HCEC 1CT (cell line): ENCODE data around the gene PFKP.
"Not testable (repeated sequence)": the region's sequence is repeated elsewhere in the genome, so short reads cannot be mapped to it uniquely, and the experiment has no call there.

Experiments used
- DNase-seq: peaks from one replicate; pipeline ENCODE4 v3.0.0-alpha.2; 2017

Gene PFKP

DNA sequence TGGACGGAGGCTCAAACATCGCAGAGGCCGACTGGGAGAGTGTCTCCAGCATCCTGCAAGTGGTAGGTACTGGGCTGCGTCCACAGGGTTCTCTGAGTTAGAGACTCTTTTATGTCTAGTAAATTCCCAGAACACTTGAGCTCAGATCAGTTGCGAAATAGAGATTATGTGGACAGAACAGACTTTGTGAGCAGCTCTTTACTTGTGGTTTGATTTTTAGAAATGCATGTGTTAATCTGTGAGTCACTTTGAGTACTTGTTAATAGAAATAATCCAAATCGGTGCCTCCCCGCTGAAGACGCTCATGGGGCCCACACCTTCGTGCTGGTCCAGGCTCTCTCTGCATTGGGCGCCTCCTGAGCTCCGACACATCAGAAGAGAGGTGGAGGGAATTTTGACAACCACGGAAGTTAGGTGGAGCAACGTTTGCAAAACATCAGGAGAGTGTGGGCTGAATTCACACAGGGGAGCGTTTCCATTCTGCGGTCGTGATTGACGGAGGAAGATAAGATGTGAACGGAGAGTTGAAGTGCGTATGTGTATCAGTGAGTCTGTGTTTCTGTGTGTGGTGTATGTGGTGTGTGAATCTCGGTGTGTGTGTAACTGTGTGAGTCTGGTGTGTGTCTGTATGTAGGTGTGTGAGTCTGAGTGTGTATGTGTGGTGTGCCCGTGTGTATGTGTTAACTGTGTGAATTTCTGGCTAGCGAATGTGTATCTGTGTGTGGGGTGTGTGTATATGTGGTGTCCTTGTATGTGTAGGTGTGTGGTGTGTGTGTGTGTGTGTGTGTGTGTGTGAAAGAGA, 32.1 kb downstream of the PFKP start:
- DNase-seq: peak; percentile 88

DNA sequence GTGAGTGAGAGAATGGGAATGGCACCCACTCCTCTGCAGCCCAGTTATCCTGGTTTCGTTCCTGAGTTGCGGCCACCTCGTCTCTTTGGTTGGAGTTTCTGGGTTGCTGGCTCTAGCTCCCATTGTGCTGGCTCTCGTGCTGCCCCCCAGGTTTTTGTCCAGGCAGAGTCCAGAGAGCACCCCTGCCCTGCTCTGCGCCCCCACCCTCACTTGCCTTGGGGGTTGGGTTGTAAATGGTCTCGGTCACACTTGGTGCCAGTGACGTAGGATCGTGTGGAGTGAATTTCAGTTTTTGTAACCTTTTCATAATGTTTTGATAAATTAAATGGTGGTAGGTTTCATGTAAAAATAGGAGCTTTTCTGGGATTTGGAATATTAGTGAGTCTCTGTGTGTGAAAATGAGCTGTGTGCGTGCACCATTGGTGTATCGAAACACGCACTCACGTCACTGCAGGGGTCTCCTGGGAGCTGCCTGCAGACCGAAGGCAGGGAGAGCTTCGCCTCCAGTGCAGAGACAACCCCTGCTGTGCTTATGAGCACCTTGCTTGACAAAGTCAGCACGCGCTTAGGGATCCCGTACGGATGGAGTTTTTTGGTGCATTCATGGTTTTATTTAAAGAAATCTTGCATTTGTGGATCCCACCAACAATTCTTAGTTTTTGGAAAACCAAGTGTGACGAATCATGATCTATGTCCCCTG, 32.9 kb downstream of the PFKP start:
- no peak for DNase-seq

DNA sequence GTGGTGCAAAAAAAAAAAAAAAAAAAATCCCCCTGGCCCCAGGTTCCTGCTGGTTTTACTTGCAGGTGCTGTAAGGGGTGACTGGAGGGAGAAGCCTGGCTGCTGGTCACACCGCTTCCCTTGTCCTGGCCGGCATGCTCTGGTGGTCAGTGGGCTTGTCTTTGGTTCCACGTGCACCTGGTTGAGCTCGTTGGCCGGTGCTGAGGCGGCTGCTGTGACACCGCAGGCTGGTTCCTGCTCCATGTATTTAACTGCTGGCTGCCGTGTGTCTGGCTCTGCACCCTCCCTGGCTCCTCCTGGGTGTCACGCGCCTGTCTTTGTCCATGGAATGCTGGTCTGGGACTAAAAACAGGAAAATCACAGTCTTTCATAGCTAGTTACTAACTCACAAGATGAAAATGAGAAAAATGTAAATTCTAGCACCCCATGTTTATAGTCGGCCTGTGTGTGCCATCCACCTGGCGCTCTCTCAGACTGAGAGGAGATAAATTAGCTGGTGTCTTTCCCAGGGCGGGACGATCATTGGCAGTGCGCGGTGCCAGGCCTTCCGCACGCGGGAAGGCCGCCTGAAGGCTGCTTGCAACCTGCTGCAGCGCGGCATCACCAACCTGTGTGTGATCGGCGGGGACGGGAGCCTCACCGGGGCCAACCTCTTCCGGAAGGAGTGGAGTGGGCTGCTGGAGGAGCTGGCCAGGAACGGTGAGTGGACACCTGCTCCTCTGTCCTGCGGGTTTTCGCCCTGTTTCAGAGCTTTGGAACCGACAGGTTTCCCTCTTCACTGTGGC, 33.7 kb downstream of the PFKP start:
- DNase-seq: no peak

DNA sequence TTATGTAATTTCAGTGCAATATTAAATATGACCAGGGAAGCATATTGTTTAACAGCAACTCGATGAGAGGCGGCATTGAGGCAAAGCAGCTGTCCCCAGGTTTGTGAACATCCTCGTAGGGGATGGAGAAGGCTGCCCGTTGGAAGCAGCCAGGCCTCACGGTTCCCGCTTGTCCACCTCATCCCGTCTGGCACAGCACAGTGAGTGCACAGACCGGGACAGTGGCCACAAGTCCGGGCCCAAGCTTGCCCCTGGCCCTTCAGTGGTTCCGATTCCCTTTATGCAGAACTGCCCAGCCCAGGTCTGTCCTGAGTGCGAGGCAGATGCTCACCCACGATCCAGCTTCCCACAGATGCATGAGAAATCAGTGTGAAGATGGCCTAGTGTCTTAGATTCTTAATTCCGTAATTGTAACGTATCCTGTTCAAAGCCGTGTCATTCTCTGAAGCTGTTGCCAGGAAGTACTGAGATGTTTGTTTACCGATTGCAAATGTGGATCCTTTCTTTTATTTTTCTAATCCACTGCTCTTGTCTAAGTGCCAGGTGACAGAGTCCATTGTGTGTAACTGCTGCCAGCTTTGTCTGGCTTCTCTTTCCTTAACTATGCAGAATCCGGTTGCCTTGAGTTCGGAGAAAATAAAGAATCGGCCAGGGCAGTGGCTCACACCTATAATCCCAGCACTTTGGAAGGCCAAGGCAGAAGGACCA, 35.5 kb downstream of the PFKP start:
- DNase-seq: no peak

DNA sequence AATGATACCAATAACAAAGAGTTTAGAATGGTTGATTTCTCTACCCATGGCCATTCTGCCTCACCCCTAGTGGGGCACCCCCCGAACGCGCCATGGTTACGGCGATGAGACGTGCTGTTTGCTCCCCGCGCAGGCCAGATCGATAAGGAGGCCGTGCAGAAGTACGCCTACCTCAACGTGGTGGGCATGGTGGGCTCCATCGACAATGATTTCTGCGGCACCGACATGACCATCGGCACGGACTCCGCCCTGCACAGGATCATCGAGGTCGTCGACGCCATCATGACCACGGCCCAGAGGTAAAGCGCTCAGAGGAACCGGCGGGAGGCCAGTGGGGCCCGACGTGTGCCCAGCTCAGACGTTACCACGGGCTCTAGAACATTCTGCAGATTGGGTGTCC, 36.3 kb downstream of the PFKP start:
- DNase-seq: no peak

DNA sequence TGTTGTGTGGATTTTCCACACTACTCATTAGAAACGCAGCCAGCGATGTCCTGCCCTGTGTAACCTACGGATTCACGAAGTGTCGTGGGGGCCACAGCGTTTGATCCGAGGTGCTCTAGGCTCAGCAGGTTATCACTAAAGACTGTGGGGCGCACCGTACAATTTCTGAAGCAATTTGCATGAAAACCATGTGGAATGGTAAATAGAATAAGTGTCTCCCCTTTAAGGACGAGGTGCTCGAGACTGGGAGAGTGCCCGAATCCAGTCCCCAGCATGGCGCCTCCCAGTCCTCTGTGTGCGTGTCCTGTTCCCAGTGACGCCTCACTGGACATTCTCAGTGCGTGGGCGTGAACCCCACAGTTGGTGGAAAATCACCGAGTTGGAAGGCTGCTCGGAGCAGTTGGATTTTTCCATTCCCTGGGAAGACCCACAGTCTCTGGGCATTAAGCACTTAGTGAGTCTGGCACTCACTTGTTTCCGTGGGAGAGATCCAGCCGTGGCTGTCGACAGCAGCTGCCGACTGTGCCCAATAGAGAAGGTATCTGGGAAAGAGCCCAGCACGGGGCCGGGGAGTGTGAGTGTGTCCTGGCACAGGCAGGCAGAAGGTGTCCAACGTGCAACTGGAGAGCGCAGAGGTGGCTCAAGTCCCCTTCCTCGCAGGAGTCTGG, 37.0 kb downstream of the PFKP start:
- no peak for DNase-seq

DNA sequence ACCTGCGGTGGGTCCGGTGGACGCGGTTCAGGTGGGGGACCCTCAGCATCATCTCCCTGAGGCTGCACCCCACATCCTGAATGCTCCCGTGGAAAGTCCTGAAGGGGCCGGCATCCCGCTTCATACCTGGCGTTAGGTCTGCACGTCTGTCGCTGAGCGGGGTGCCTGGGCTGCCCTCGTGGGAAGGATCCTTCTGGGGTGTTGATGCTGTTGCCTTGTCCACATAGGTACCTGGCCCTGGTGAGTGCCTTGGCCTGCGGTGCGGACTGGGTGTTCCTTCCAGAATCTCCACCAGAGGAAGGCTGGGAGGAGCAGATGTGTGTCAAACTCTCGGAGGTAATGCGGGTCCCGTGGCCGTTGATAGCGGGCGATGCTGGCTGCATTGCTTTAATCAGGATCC, 37.8 kb downstream of the PFKP start:
- no peak for DNase-seq

DNA sequence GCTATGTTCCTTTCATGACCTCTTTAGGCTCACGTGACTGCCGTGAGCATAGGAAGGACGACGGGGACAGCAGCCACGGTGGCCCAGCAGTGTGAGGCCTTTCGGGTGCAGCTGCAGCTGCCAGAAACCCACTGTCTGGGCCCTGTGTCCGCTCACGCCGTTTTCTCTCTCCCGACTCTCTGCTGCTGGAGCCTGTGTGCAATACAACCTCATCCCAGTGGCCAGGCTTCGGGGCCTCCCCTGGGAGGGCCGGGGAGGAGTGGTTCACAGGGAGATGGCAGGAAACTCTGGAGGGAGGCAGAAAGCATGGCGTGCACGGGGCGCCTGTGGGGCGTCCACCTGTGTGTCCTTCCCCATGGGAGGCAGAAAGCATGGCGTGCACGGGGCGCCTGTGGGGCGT, 38.6 kb downstream of the PFKP start:
- DNase-seq: no peak

DNA sequence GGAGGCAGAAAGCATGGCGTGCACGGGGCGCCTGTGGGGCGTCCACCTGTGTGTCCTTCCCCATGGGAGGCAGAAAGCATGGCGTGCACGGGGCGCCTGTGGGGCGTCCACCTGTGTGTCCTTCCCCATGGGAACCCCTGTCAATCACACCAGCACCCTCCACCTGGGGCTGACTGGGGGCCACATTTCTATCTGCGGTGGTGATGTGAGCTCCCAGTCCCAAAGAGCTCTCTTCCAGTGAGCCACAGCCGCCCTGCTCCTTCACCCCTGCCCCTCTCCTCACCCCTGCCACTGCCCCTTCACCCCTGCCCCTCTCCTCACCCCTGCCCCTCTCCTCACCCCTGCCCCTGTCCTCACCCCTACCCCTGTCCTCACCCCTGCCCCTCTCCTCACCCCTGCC, 39.0 kb downstream of the PFKP start:
- DNase-seq: not testable (repeated sequence)

DNA sequence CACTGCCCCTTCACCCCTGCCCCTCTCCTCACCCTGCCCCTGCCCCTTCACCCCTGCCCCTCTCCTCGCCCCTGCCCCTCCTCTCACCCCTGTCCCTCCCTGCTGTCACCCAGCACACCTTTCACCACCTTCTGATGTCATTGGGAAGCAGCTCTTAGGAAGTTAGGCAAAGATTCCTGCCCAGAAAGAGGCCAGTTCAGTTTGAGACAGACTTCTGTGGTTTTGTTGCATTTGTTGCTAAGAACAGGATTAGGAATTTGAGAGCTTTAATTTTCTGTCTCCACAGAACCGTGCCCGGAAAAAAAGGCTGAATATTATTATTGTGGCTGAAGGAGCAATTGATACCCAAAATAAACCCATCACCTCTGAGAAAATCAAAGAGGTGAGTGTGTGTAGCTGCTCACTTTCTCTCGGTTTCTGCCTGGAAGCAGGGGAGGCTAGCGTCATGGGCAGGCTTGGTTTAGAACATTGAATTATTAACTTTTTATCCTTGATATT, 39.6 kb downstream of the PFKP start:
- DNase-seq: no peak

DNA sequence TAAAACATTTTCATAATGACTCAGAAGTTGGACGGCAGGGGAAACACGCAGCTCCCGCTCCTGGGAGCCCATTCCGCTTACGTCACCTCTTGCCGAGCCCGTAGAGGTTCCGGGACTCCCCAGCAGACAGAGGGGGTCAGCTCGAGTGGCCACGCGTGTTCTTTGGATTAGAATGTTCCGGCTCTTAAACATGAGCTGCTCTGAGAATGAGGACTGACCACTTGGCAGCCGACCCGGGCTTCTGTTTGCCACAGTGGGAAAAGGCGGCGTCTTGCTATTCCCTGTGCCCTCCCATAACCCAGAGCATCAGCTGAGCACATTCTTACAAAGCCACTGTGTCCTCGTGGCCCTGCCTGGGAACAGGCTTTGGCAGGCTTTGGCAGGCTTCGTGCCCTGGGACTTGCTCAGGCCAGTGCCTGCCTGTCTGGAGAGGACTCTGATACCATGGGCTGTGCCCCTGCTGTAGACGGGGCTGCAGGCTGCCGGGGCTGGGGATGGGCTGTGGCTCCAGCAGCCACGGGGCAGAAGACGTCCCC, 40.1 kb downstream of the PFKP start:
- peak; percentile 98 for DNase-seq

DNA sequence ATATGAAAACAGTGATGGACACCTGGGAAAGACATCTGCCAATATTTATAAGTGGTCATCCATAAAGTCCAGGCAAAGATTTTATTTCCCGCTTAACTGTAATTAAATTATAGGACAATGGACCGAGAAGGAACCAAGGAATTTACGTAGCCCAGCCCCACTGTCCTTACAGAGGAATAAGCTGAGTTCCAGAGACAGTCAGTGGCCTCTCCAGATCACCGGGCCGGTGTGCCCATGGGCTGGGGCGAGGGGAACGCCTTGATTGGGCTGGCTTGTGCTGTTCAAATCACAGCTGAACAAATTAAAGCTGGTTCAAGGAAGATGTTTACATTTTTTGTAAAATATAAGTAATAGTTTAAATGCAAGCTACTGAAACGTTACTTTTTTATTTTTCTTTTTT, 40.7 kb downstream of the PFKP start:
- DNase-seq: no peak

DNA sequence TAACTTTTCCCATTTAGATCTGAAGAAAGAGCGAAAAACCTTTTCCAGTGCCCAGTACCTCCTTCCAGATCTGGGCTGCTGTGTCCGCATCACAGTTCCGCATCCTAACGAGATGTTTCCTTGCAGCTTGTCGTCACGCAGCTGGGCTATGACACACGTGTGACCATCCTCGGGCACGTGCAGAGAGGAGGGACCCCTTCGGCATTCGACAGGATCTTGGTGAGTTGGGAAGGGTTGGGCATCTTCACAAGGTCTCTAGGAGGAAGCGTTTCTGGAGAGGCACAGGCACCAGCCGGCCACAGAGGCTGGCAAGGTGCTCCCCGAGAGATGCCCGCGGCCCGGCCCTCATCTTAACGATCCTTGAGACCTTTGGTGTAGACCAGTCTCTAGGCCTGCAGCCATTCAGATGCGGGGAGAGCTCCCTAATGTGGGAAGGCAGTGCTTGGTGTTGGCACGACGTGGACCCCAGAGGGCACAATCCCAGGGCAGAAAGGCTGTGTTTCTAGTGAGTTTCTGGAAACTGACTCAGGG, 41.3 kb downstream of the PFKP start:
- no peak for DNase-seq

DNA sequence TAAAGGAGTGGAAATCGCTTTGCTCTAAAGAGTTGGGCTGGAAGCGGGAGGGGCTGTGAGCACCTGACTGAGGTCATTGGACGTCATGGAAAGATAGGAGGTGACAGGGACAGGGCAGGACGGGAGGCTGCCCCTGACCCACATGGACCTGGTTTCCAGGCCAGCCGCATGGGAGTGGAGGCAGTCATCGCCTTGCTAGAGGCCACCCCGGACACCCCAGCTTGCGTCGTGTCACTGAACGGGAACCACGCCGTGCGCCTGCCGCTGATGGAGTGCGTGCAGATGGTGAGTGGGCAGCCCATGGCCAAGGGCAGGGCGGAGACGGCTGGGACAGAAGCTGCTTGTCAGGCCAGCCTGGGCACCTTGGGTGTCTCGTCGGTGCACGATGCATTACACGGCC, 41.8 kb downstream of the PFKP start:
- DNase-seq: no peak

DNA sequence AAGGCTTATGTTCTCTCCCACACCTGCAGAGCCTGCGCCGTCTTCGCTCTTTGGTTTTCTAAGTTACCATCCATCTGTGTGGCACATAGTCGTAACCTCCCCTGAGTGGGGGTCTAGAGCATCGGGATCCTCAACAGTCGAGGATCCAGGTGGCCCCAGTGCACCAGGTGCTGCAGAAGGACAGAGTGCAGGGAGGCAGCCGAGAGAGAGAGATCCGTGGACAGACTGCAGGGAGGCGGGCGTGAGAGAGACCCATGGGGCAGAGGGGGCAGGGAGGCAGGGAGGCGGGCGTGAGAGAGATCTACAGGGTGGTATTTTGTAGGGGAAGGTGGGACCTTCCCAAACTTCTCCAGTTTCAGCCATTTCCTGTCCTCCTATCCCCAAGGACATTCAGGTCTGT, 42.3 kb downstream of the PFKP start:
- no peak for DNase-seq

DNA sequence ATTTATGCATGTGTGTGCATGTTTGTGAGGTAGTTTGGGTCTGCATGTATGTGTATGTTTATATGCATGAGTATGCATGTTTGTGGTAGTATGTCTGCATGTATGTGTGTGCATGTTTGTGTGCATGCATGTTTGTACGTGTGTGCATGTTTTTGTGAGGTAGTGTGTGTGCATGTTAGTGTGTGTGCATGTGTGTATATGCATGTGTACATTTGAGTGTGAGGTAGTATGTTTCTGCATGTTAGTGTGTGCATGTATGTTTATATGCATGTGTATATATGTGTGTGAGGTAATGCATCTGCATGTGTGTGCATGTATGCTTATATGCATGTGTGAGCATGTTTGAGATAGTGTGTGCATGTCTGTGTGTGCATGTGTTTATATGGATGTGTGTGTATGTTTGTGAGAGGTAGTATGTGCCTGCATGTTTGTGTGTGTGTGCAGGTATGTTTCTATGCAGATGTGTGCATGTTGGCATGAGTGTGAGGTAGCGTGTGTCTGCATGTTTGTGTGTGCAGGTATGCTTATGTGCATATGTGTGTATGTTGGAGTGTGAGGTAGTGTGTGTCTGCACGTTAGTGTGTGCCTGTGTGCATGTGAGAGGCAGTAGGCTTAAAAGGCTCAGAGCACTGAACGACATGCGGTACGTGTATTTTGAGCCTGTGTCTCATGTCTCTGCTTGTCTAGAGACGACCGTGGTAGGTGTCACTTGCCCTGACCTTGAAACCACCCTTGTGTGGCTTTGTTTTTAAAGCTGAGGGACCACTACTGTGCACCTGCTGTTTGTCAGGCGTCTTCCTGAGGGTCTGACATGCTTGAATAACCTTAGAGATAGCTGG, 43.7 kb downstream of the PFKP start:
- DNase-seq: no peak

DNA sequence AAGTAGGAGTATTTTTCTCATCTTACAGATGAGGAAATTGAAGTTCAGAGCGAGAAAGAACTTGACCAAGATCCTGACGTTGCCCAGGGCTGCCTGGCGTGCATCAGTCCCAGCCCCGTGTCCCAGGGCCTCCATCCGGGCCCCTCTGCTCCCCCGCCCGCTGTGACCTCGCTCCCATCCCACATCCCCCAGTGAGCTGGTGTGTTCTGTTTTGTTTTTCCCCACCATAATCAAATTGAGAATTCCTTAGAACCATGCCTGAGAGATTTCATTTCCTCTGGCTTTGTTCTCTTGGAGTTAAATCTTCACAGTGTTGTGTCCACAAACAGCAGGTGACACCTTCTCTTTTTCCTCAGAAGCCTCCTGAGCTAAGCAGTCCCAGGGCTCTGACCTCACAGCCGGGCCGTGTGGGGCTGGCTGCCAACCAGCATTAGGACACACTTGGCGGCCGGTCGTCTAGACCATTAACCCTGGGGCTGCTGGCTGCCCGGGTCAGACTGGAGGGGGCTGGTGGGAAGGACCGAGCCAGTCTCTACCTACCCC, 44.3 kb downstream of the PFKP start:
- no peak for DNase-seq

DNA sequence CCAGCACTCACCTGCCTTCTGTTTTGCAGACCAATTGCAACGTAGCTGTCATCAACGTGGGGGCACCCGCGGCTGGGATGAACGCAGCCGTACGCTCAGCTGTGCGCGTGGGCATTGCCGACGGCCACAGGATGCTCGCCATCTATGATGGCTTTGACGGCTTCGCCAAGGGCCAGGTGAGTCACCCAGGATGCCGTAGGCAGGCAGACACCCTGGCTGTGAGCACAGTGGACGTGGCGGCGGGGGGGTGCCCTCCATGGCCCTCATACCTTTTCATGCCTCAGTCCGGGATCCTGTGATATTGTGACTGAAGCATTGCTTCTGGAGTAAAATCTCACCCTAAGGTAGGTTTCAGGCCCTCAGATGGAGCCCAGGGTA, 46.0 kb downstream of the PFKP start:
- DNase-seq: no peak

DNA sequence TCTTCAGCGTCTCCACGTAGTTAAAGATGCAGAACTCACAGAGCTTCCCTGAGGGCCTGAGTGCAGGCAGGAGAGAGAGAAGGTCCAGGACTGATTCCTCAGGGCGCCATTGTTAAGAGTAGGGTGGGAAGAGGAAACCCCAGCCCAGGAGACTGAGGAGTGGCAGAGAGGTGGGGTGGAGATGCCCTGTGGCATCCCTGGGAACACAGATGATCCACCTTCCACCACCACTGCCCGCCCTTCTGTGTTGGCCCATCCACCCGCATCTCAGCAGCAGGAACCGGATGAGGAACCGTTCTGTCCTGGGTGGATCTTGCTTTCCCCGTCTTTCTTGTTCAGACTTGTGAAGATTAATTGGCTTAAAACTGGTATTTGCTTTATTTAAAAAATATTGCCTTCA, 48.3 kb downstream of the PFKP start:
- no peak for DNase-seq

DNA sequence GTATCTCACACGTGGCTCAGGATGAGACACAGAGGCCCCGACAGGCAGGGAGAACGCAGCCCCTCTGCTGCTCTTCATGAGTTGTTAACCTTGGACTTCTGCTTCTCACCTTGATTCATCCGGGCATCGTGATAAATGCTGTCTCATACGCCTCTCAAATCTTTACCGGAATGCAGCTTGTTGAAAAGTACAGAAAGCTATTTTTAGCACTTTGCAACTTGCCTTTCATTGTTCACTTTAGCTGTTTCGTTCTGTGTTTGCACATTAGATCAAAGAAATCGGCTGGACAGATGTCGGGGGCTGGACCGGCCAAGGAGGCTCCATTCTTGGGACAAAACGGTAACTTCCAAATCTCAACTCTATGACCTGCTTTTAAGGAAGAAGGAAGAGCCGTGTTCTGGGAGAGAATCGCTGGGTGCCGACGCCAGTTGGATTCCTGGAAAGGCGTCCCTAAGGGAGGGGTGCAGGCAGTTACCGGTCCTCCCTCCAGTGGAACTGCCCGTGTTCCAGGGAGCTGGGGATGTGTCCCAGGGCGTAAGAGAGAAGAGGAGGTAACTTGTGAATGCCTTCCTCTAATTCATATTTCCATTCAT, 49.3 kb downstream of the PFKP start:
- no peak for DNase-seq
